Measurements from ENCODE around the gene NOC2L.
"Not testable (repeated sequence)": the region's sequence is repeated elsewhere in the genome, so short reads cannot be mapped to it uniquely, and the experiment has no call there.

The NOC2L gene

DNA sequence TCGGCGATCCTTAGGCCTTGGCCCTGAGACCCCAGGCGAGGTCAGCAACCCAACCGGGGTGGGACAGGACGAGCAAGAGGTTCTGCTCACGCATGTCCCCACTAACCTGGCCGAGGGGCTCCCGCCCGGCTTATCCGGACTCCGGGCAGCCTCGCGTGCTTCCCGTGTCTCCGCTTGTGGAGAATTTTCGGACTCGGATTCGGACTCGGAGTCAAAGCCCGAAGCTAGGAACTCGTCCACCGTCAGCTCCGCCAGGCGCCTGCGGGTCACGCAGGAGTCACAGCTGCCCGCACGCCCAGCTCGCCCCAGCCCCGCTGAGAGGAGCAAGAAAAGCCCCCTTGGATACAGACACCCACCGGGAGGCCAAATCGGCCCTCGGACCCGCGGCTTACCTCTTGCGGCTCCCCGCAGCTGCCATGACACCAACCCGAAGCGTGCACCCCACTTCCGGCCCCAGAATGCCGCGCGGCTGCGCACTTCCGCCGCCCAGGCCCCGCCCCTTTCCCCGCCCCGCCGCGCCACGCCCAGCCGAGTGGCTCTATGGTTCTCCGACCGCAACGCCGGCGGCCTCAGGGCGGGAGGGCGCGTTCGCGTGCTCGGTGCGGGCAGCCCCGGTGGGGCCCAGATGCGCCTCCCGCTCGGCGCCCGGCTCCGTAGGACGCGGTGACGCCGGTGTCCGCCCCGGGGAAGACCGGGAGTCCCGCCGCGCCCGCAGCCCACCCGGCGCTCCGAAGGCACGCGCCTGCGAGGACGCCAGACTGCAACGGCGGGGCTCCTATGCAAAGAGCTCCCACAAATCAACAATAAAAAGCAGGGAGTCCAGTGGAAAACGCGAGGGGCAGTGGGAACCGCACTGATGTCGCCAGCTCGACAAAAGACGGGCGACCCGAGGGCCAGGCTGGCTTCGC, at the start of gene NOC2L:
Gene NOC2L (minus strand): TSS at position 434 of the 908 bp plus-strand sequence. CDS start 16 bp downstream, at position 418.
- peak; percentile 79 for DNase-seq

DNA sequence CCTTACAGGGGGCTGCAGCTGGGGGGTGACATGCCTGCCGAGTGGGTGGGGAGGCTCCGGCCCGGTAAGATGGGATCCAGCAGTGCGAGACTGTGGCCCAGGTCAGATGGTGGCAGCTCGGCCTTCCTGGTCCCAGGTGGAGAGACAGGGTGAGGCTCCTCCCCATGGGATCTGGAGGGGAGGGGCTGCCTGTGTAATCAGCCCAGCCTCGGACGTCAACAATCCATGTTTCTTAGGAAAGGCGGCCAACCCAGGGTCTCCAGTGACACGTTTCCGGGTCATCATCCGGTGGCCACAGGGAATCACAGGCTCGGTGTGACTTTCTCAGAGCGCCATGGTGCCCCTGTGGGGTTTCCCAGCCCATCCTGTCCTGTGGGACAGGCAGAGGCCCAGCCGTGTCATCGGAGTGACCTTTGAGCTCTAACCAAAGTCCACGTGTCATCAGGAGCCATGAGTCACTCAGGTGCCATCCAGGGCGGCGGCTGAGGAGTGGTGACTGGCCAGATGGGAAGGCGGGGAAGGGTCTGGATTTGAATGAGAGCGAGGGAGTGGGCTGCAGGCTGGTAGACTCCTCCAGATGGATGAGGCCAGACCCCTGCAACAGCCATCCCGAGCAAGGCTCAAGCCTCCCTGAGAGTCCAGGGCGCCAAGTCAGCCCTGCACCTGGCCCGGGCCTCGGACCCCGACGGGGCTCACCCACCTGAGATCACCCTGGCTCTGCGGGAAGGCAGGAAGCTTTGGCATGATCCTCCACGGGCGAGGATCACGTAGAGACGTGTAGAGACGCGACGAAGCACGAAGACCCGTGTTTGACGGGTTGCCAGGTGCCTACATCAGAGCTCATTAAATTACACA, 47.5 kb upstream of the NOC2L start:
- DNase-seq, result no peak

DNA sequence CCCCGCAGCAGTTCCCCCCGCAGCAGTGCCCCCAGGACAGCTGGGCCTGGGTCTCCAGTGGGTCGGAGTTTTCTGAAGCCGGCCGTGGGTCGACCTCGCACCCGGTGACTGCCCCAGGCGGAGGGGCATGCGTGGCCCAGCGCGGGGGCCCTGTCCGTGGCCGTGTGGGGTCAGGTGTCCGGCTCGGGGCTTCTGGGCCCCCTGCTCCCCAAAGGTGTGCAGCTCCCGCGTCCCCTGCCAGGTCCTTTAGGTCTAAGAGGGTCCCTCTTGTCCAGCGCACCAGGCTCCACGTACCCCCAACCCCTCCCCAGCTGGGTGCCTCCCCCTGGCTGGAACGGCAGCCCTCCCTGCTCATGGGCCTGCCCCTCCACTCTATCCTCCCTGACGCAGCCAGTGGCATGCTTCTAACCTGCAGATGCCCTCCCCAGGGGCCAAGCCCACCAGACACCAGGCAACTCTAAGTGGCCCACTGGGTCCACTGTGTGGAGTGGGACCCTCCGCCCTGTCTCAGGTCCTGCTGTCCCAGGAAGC, 46.8 kb upstream of the NOC2L start:
- no peak for DNase-seq

DNA sequence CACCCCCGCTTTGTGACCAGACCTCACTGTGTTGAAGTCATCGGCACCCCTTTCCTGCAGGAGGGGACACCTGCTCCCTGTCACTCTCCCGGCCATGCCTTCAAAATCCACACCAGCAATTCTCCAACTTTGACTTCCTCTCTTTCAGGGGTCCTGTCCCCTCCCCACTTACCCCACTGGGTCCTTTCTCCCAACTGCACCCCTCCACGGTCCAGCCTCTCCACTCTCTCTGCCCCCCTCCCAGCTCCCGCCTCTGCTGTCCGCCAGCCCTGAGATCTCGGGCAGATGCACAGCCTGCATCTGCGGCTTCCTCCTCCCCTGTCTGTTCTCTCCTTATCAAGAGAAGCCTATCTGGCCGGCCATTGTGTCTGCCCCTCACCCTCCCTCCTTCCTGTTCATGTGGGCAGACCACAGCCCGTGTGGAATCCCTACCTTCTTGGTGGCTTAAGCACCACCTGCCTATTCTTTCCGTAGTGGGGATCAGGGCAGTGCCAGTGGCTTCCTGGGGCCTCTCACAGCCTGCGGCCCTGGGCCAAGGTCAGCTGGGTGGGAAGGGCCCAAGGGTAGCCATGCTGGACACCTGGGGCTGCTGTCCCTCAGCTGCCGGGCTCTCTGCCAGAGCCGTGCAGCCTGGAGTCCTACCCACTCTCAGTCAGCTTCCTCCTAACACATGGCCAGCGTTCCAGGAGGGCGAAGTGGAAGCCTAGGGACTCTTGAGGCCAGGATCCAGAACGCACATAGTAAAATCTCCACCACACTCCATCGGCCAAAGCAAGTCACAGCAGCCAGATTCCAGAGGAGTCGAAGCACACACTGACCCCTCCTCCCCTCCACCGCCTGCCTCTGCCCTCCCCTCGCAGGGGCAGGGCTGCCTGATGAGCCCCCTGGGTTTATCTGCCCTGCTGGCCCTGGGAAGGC, 46.0 kb upstream of the NOC2L start:
- DNase-seq, result peak; percentile 30

DNA sequence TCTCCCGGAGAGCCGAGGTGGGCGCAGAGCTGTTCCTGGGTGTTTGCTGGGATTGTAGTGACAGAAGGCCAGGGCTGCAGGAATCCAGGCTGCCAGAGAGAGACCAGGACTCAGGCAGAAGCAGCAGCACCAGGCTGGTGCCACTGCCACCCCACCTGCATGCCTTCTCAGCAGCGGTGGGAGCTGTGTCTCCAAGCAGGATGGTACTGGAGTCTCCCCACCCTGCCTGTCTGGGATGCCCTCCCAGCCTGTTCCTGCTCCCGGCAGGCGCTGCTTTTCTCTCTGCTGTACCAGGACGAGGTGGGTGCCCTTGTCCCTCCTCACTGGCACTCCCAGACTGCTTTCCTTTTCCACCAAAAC, 45.3 kb upstream of the NOC2L start:
- no peak for DNase-seq

DNA sequence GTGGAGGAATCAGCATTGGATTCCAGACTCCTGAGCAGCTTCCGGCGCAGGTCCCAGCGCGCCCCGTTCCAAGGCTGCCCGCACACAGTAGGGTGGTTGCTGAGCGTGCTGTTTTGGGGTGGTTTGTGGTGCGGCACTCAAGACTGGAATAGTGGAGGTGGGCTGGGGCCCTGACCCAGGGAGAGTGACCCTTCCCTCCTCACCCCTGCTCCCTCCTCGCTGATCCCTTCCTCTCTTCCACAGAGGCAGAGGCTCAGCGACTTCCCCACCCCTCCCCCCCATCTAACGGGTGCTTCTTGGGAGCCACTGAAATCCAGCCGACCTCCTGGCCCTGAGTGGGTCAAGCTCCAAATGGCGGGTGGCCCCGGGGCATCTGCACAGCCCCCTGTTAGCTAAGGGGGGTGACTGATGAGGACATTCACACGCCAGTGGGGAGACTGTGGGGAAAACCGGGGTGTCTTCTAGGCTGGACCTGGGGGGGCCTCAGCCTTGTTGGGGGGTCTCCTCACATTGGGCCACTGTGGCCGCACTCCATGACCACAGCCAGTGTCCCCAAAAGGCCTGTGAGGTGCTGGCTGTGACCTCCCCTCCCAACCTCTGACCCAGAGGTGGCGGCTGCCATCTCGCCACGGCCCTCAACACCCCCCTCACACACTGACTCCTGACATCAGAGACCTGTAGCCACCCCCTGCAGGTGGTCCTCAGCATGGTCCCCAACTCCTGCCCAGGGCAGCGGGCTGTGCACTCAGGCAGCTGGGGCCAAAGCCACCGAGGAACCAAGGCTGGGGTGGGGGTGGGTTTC, 44.8 kb upstream of the NOC2L start:
- no peak for DNase-seq

DNA sequence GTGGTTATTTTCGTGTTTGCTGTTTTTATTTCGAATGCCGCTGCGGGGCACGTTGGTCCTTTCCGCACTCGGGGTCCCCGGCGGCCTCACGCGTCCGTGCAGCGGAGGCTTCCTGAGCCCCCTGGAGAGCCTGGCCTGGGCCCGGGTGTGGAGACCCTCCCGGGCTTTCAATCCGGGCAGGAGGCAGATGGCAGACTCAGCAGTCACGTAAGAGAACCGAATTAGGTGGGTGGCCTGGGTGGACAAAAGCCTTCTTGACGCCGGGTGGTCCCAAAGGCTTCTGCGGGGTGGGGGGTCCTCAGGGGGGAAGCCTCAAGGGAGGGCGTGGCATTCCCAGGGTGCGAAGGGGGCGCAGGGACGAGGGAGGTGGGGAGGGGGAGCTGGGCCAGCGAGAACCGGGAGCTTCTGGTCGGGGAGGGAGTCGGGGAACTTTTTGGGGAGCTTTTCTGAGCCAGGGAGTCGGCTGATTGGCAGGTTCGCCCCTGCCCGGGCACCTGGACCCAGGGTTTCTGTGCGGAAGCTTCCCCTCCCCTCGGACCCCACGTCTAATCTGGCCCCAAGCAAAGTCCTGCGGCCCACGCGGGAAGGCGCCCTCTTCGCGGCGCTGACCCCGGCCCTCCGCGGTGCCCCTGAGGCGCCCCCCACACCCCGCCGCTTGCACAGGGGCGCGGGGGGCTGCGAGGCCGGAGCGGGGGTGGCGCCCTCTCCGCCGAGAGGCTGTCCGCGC, 42.2 kb upstream of the NOC2L start:
- no peak for DNase-seq

DNA sequence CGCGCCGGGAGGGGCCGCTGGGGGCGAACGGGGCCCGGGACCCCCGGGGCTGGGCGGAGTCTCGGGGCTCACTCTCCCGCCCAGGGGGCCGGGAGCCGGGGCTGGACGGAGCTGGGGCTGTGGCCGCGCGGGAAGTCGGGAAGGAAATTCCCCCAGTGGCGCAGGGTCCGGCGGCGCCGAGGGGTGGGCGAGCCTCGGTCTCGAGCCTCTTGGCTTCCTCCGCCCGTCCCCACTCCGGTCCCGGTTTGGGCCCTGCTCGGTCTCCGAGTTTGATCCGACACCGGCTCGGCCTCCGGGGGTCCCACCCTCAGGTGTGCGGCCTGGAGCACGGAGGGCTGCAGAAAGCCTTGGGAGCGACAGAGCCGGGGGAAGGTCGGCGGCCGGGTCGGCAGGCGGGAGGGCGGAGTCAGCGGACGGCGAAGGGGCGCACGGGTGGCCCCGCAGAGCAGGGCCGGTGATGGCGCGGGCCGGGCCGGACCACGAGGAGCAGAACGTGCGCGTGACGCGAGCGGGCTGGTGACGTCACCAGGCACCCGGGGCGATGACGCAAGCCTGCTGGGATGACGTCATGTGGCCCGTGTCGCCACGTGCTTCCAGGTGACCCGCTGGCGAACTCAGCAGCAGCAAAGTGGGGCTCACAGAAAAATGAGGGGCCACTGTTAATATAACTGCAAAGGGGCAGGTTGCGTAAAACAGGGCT, 41.5 kb upstream of the NOC2L start:
- peak; percentile 17 for DNase-seq

DNA sequence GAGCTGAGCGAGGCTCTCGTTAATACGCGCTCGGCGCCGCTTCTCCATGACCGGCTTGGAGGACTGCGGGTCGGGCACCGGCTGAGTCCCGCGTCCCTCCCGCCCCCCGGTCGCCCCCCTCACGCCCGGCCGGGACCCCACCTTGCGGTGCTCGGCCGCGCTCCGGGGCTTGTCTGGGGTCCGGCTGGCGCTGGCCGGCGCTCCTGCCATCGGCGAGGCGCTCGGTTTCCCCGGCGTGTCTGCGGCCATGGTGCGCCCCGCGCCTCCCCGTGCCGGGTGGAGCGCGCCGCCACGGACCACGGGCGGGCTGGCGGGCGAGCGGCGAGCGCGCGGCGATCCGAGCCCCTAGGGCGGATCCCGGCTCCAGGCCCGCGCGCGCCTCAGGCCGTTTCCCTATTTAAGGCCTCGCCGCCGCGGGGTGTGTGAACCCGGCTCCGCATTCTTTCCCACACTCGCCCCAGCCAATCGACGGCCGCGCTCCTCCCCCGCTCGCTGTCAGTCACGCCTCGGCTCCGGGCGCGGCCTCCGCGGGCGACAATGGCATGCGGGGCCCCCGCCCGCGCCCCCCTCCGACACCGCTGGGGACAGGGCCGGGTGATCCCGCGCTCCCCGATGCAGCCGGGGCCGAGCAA, 40.8 kb upstream of the NOC2L start, which contains the start of gene HES4:
Gene HES4 (minus strand): TSS at position 373 of the 632 bp plus-strand sequence. CDS start 124 bp downstream, at position 249.
- DNase-seq, result peak; percentile 22

DNA sequence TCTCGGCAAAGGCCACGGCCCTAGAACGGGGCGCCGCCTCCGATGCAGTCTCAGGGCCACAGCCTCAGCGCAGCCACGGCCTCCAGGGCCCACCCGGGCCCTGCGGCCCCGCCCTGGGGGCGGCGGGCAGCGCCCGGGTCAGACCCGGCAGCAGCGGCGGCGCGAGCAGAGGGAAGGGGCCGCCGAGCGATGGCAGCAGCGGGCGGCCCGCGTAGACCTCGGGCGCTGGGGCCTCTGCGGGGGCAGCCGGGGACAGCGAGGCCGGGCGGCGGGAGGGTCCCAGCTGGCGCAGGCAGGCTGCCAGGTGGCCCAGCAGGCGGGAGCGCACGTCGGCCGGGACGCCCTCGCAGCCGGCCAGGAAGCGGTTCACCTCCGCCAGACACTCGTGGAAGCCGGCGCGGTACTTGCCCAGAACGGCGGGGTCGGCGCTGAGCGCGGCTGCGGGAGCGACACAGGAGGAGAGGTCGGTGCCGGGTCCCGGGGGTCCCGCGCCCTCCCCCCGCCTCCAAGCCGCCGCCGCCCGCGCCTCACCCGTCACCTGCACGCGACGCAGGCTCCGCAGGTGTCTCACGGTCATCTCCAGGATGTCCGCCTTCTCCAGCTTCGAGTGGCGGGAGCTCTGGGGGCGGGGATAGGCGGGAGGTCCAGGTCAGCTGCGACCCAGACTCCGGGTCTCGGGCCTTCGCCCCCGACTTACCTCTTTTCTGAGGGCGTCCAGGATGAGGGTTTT, 40.1 kb upstream of the NOC2L start:
- DNase-seq, result no peak

DNA sequence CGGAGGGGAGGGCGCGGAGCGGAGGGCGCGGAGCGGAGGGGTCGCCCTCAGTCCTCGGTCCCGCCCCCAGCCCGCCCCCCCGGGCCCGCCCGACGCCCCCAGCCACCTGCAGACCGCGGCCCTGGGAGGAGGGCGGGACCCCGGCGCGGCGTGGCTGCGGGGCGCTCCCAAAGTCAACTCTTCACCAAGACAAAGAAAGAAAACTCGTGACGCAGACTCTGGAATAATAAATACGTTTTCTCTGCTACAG, 39.6 kb upstream of the NOC2L start:
- no peak for DNase-seq

DNA sequence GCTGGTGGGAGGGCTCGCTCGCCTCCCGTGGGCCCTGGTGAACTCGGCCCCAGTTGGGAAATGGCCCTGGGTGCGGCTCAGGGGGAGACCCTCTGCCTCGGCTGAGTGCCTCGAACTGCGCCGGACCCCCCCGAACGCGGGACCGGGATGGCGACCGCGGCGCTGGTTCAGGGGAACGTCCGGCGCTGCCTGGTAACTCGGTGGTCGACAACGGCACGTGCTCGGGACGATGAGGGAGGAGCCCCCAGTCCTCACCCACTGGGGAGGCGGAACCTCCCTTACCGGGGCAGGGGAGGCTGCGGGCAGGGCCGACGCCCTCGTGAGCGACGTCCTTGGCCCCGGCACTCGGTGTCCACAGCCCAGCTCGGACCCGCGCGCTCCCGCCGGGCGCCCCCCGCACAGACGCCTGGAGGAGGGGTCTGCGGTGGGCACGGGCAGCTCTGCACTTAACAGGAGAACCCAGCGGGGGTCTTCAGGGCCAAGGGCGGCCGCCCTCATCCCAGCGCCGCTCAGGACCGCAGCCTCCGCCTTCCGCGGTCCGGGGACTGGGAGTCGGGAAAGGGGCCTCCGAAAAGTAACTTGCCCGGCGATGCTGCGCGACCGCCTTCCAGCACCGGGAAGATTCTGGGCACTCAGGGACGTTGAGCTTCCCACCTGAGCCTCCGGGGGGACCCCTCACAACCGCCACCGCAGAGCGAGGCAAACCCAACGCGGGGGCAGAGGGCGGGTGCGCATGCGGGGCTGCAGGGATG, 39.1 kb upstream of the NOC2L start:
- DNase-seq, result no peak

DNA sequence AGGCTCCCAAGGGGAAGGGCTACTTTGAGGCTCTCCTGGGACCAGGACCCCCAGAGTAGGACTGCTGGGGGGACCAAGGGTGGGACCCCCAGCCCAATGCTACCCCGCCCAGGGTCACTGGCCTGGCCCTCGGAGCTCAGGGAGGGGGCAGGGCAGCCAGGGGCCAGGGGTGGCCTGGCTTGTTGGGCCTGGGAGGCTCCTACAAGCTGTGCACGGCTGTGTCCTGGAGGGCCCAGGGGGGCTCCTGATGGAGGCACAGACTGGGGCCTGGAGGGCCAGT, 38.6 kb upstream of the NOC2L start:
- DNase-seq, result no peak

DNA sequence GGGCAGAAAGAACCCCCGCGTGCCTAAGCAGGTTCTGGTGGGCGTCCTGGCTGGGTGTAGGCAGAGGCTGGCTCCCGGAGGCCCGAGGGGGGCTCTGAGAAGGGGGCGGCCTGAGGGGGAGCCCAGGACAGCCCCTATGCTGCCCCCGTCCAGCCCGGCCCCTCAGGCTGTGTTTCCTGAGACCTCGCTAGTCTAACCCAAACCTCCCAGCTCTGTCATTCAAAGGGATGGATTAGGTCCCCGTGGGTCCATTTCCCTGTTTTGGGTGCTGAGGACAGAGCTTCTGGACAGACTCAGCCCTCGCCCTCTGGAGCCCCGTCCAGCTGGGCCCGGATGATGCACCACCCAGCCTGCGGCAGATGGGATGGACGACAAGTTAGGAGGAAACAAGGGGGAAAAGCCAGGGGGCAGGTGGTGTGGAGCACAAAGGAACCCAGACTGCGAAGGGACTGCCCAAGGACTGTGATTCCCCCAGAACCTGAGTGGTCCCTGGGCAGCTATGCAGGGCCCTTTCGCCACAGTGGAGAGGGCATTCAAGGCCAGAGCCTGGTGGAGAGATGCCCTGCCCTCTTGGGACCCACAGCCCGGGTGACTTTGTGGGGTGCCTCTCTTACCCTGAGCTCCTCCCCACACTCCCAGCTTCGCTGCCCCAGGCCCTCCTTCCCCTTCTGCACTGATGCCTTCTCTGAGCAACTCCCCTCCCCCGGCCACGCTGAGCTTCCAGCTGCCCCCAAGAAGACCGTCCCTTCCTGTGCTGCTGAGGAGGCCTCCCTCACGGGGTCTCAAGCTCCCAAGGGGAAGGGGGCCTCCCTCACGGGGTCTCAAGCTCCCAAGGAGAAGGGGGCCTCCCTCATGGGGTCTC, 38.0 kb upstream of the NOC2L start:
- no peak for DNase-seq

DNA sequence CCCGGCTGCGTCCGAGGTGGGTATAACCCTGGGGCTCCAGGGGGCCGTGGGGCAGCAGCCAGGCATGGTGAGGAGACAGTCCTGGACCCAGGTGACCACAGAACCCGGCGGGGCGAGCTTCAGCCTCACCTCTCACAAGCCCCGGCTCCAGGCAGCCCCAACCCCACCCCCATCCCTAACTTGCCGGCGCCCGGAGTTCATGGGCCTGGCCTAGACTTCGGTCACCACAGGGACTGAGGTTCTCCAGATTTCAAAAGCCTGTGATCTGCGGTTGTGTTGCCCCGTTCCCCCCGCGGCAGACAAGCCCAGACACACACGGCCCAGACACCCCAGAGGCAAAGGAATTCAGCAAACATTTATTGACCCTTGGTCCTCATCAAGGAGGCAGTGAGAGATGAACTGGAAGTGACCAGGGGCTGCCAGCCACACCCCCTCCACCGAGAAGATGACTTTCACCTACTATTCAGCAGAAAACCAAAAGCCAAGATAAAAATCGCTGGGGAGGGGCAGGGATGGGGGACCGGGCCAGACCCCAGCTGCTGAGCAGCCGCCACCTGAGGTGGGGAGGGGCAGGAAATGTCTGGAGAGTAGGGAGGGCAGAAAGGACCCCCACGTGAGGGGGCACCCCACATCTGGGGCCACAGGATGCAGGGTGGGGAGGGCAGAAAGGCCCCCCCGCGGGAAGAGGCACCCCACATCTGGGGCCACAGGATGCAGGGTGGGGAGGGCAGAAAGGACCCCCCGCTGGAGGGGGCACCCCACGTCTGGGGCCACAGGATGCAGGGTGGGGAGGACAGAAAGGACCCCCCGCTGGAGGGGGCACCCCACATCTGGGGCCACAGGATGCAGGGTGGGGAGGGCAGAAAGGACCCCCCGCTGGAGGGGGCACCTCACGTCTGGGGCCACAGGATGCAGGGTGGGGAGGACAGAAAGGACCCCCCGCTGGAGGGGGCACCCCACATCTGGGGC, 36.9 kb upstream of the NOC2L start:
- DNase-seq, result no peak

DNA sequence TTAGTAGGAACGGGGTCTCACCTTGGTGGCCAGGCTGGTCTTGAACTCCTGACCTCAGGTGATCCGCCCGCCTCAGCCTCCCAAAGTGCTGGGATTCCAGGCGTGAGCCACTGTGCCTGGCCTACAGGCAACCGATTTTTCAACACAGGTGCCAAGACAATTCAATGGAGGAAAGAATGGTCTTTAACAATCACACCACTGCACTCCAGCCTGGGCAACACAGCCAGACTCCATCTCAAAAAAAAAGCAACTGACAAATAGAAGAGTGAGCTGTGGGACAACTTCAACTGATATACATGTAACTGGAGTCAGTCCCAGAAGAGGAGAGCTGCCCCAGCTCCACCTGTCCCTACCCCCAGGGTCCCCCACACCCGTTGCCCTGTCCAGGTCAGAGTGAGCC, 35.5 kb upstream of the NOC2L start:
- not testable (repeated sequence) for DNase-seq

Measured in NCI-H2029 (cell line).